K562 (cell line): ENCODE measurements around the gene CBLC. TPM values are rescaled to one million over a fixed set of nuclear protein-coding genes. Genes with fewer than 3 reads are reported as not detected.
"Not testable (repeated sequence)": the region's sequence is repeated elsewhere in the genome, so short reads cannot be mapped to it uniquely, and the experiment has no call there.

ENCODE experiments used
- ATAC-seq: fragments of 200-7000 bp; cut with Tn5 transposase; 3 replicates; pipeline ENCODE4 v1.9.1; 2020; ENCODE audit warnings: moderate library complexity
- BruUV-seq: library from RNA; stranded (reverse); fragments of 400-500 nt; replicated peaks from 2 replicates; lab custom pipeline; 2021; lab: Mats Ljungman, UMichigan
- CTCF ChIA-PET: fragments of 300-600 bp; formaldehyde crosslinking; extraction: SDS; loops from one replicate; lab custom pipeline; 2021; ENCODE audit warnings: low intra/inter-chr PET ratio; lab: Yijun Ruan, JAX
- POLR2A ChIA-PET: fragments of 300-600, 350-650 bp; sonication (Branson Sonifier 250); formaldehyde crosslinking; extraction: SDS; loops from one replicate; lab custom pipeline; 2021; ENCODE audit warnings: antibody characterized with exemption, inconsistent platforms; lab: Yijun Ruan, JAX
- DNase-seq, 4 experiments: peaks; one replicate each; pipeline versions ENCODE4 v3.0.0 to v3.0.0-alpha.2; 2011 to 2018; ENCODE audit warnings: low spot score in 3 of 4, mixed read lengths in 3 of 4; ENCODE audit errors: extremely low read depth in 1 of 4
- FAIRE-seq: peaks from 2 replicates; lab custom pipeline; 2011; peaks lifted over from hg19 to GRCh38; lab: Jason Lieb, UNC
- H2AFZ ChIP-seq: 2 replicates; pipeline ENCODE4 v1.6.0; 2011; ENCODE audit warnings: low read depth, low read length, control low read depth, inconsistent platforms
- H3K27ac ChIP-seq: fragments of 200-600 bp; 3 replicates; pipeline ENCODE4 v1.8.0; 2011; ENCODE audit warnings: low read depth, mild to moderate bottlenecking, control low read depth, inconsistent platforms, low read length, moderate library complexity, mixed read lengths; ENCODE audit errors: extremely low read depth
- H3K27me3 ChIP-seq, 2 experiments: fragments of 300-600 bp in 1 of 2; 2 replicates in 1 of 2; 3 replicates in 1 of 2; pipeline versions ENCODE4 v1.6.0 to v1.8.0; 2011; ENCODE audit warnings: inconsistent platforms in 2 of 2, low read length in 2 of 2, mild to moderate bottlenecking in 1 of 2, mixed read lengths in 1 of 2, moderate library complexity in 1 of 2; ENCODE audit not compliant: control insufficient read depth in 2 of 2, insufficient read depth in 2 of 2
- H3K36me3 ChIP-seq: fragments of 300-600 bp; 3 replicates; pipeline ENCODE4 v1.8.0; 2011; ENCODE audit warnings: mild to moderate bottlenecking, low read length, inconsistent platforms; ENCODE audit not compliant: control insufficient read depth, insufficient read depth
- H3K4me1 ChIP-seq, 2 experiments: fragments of 200-600 bp in 1 of 2; replicated peaks in 1 of 2; 2 replicates in 1 of 2; 3 replicates in 1 of 2; pipeline versions ENCODE4 v1.5.1 to v1.8.0; 2011; ENCODE audit warnings: inconsistent platforms in 2 of 2, low read length in 2 of 2, mild to moderate bottlenecking in 1 of 2, mixed read lengths in 1 of 2, moderate library complexity in 1 of 2; ENCODE audit not compliant: control insufficient read depth in 2 of 2, insufficient read depth in 2 of 2
- H3K4me2 ChIP-seq: 2 replicates; pipeline ENCODE4 v1.6.1; 2011; ENCODE audit warnings: low read length, control low read depth, inconsistent platforms, mixed read lengths; ENCODE audit not compliant: insufficient read depth
- H3K4me3 ChIP-seq: fragments of 200-600 bp; sonication (generic), shearing (Covaris generic); 2 replicates; pipeline ENCODE4 v1.5.1; 2016; ENCODE audit warnings: control low read depth, inconsistent platforms
- H3K79me2 ChIP-seq: fragments of 200-600 bp; 3 replicates; pipeline ENCODE4 v1.8.0; 2011; ENCODE audit warnings: low read length, inconsistent platforms; ENCODE audit not compliant: control insufficient read depth, insufficient read depth
- H3K9ac ChIP-seq, 2 experiments: 2 replicates each; pipeline versions ENCODE4 v1.6.0 to v1.6.1; 2011; ENCODE audit warnings: low read depth in 2 of 2, low read length in 2 of 2, control low read depth in 1 of 2, inconsistent platforms in 1 of 2, mild to moderate bottlenecking in 1 of 2, mixed read lengths in 1 of 2; ENCODE audit not compliant: insufficient read depth in 1 of 2
- H3K9me1 ChIP-seq: one replicate; pipeline ENCODE4 v1.6.0; 2011; ENCODE audit warnings: inconsistent platforms, mild to moderate bottlenecking, low read length, moderate library complexity; ENCODE audit not compliant: control insufficient read depth, insufficient read depth
- H3K9me3 ChIP-seq: replicated peaks from 2 replicates; pipeline ENCODE4 v1.5.1; 2011; ENCODE audit warnings: low read depth, low read length, inconsistent platforms; ENCODE audit not compliant: control insufficient read depth, insufficient read depth
- H4K20me1 ChIP-seq: replicated peaks from 2 replicates; pipeline ENCODE4 v1.6.1; 2011; ENCODE audit warnings: low read length, inconsistent platforms, mixed read lengths; ENCODE audit not compliant: control insufficient read depth, insufficient read depth
- CTCF ChIP-seq, 3 experiments: IDR thresholded peaks in 2 of 3; conservative IDR thresholded peaks in 1 of 3; 2 replicates each; pipeline ENCODE4 v1.5.1; 2011 to 2012; ENCODE audit warnings: low read length in 3 of 3, mild to moderate bottlenecking in 3 of 3, control low read depth in 2 of 3, improper control_type of control experiment in 1 of 3, inconsistent platforms in 1 of 3, low read depth in 1 of 3, mixed read lengths in 1 of 3, moderate library complexity in 1 of 3; ENCODE audit not compliant: insufficient read depth in 2 of 3
- RAD21 ChIP-seq, 2 experiments: fragments of 250-450 bp in 1 of 2; fragments of 450-650 bp in 1 of 2; sonication (Bioruptor Pico) in 1 of 2; formaldehyde crosslinking in 1 of 2; IDR thresholded peaks in 1 of 2; conservative IDR thresholded peaks in 1 of 2; 2 replicates each; pipeline versions ENCODE4 v1.4.0 to v1.8.0; 2020 to 2022; ENCODE audit warnings: mild to moderate bottlenecking in 2 of 2, moderate library complexity in 1 of 2
- ZBTB2 ChIP-seq: fragments of 450-650 bp; IDR thresholded peaks from 2 replicates; pipeline ENCODE4 v1.6.1; 2016; ENCODE audit warnings: antibody characterized with exemption
- WGBS: fragments of 100-300 bp; shearing (Covaris generic); methylation state at CpG from one replicate; pipeline ENCODE4 v1.1.6; 2016; ENCODE audit warnings: low coverage, mixed read lengths; ENCODE audit not compliant: insufficient coverage; ENCODE audit errors: missing lambda C conversion rate; 5-methylcytosine and 5-hydroxymethylcytosine counted together
- in situ Hi-C: fragments of 300-500 bp; cut with MboI; formaldehyde crosslinking; loops from 4 replicates; pipeline ENCODE4 v1.15.0; 2018; ENCODE audit warnings: inconsistent platforms, mixed read lengths
- intact Hi-C: fragments of 100-400 bp; cut with micrococcal nuclease; formaldehyde crosslinking; loops from 2 replicates; pipeline ENCODE4 v1.14.2; 2022
- polyA plus RNA-seq, 8 experiments: library from polyadenylated mRNA; depleted of rRNA in 4 of 8; stranded (reverse) in 5 of 8; unstranded in 3 of 8; fragments of >200 nt; fragmentation: Nextera tagmentation in 2 of 8; fragmentation: Illumina TruSeq in 1 of 8; extraction: Ambion mirVana in 2 of 8; extraction: Trizol in 1 of 8; gene quantifications; 2 replicates each; pipeline versions ENCODE4 v1.2.1 to v1.2.3, GENCODE V29; 2011 to 2014; ENCODE audit warnings: inconsistent platforms in 1 of 8, missing spikeins in 1 of 8
- total RNA-seq, 7 experiments: library from RNA; depleted of rRNA in 6 of 7; stranded (reverse); fragments of >200 nt in 6 of 7; fragmentation: Illumina TruSeq in 2 of 7; extraction: Trizol in 2 of 7; gene quantifications; 2 replicates each; pipeline versions ENCODE4 v1.2.1 to v1.2.3, GENCODE V29; 2011 to 2021; ENCODE audit warnings: low replicate concordance in 1 of 7

The CBLC gene
- total and polyA plus RNA-seq, 9 of the 15 experiments (the other 6 are each of a cell fraction or from before 2014, with no cell fraction given): 0.09 TPM; not detected in 8

- H2AFZ ChIP-seq, CTCF ChIA-PET, H3K36me3 ChIP-seq, H3K27me3 ChIP-seq, H3K9ac ChIP-seq, in situ Hi-C loops, H3K9me3 ChIP-seq, H3K4me2 ChIP-seq, POLR2A ChIA-PET, H3K79me2 ChIP-seq, DNase-seq, ATAC-seq, H4K20me1 ChIP-seq, H3K9me1 ChIP-seq, H3K27ac ChIP-seq, intact Hi-C loops, BruUV-seq, FAIRE-seq, H3K4me3 ChIP-seq: not testable (repeated sequence)
- no CpG with 5 or more reads among the region's 2 CpGs for WGBS
- H3K4me1 ChIP-seq: peaks cover 0 to 13% of the 10 kb centered on the region in 2 experiments; a peak in 2 of 5 replicates
Measured at GRCh38 chr19:44781694-44782093, 4.0 kb downstream of the CBLC start.

- WGBS: 41% methylated on average over 5 of the region's 5 CpGs
- Histone ChIP-seq H3K36me3 (no peaks in the 10 kb centered on the region), H2AFZ (no peak overlapping the region), H3K9me3 (no peaks in the 10 kb centered on the region), H4K20me1 (no peaks in the 10 kb centered on the region), H3K79me2 (no peaks in the 10 kb centered on the region), H3K27me3 (no peaks in the 10 kb centered on the region), H3K9ac (no peak overlapping the region), H3K4me2 (no peak overlapping the region), H3K9me1 (no peaks in the 10 kb centered on the region), H3K4me1 (peaks cover 0 to 8% of the 10 kb centered on the region in 2 experiments; a peak in 2 of 5 replicates), H3K4me3 (no peak overlapping the region), H3K27ac (no peak overlapping the region)
- FAIRE-seq (no peak), ATAC-seq (peak; percentile 57; the same call in 2 of the 3 replicates), DNase-seq (no peak)
- in situ Hi-C loops (no loop called here), intact Hi-C loops (no loop called here)
- ChIA-PET CTCF (interaction anchor here (1.2 kb wide), 1 partner anchor 12 kb away, joined by 3 read pairs; no protein-coding TSS in a partner anchor), POLR2A (no interaction called here)
- no TSS peak for BruUV-seq
- TF ChIP-seq CTCF (IDR thresholded peaks at IDR 0.05 in 2 of 3, conservative IDR thresholded peaks at IDR 0.05 in 1 of 3; ENCODE audit: insufficient read depth in 2 of 3, low read depth in 1 of 3, low read length in 3 of 3) (peak; percentile 23 to 30 (median 24); a peak in 2 of 6 replicates), ZBTB2 (no peak), RAD21 (CRISPR knock-in tag; conservative IDR thresholded peaks at IDR 0.05 in 1 of 2, IDR thresholded peaks at IDR 0.05 in 1 of 2) (0 out of 4 replicates have a peak, but pooled peaks of 1 of the 2 experiments have one; percentile 23)
Measured at GRCh38 chr19:44782729-44783128, 5.0 kb downstream of the CBLC start.
